HEK293 (cell line): Measurements from ENCODE around the gene PRR36.

ENCODE experiments used
- GLIS2 ChIP-seq: fragments of 450-650 bp; formaldehyde crosslinking; IDR thresholded peaks from 2 replicates; pipeline ENCODE4 v1.5.1; 2016; ENCODE audit warnings: missing biosample characterization, missing genetic modification characterization
- KLF10 ChIP-seq: fragments of 450-650 bp; IDR thresholded peaks from 2 replicates; pipeline ENCODE4 v1.5.1; 2018; ENCODE audit warnings: missing biosample characterization, mild to moderate bottlenecking, missing genetic modification characterization
- MEIS1 ChIP-seq: sonication (generic); formaldehyde crosslinking; IDR thresholded peaks from 2 replicates; pipeline ENCODE4 v1.8.1; 2022; ENCODE audit warnings: missing genetic modification reagents, mild to moderate bottlenecking, borderline replicate concordance
- PRDM1 ChIP-seq: fragments of 450-650 bp; formaldehyde crosslinking; IDR thresholded peaks from 2 replicates; pipeline ENCODE4; 2016; ENCODE audit warnings: missing biosample characterization, missing genetic modification characterization
- YY1 ChIP-seq: fragments of 450-650 bp; formaldehyde crosslinking; IDR thresholded peaks from 2 replicates; pipeline ENCODE4 v1.5.1; 2018; ENCODE audit warnings: missing biosample characterization, missing genetic modification characterization
- ZBTB10 ChIP-seq: fragments of 450-650 bp; formaldehyde crosslinking; IDR thresholded peaks from 2 replicates; pipeline ENCODE4 v1.5.1; 2016; ENCODE audit warnings: missing biosample characterization, missing genetic modification characterization
- ZBTB26 ChIP-seq: fragments of 450-650 bp; formaldehyde crosslinking; optimal IDR thresholded peaks from 2 replicates; pipeline ENCODE3; 2016; ENCODE audit warnings: missing biosample characterization, mild to moderate bottlenecking, missing genetic modification characterization
- ZNF112 ChIP-seq: fragments of 450-650 bp; formaldehyde crosslinking; IDR thresholded peaks from 2 replicates; pipeline ENCODE4 v1.5.0; 2017; ENCODE audit warnings: missing biosample characterization, missing genetic modification characterization
- ZNF138 ChIP-seq: fragments of 450-650 bp; formaldehyde crosslinking; IDR thresholded peaks from 2 replicates; pipeline ENCODE4 v1.5.1; 2016; ENCODE audit warnings: missing biosample characterization, missing genetic modification characterization, borderline replicate concordance
- ZNF155 ChIP-seq: fragments of 450-650 bp; formaldehyde crosslinking; IDR thresholded peaks from 2 replicates; pipeline ENCODE4 v1.5.1; 2016; ENCODE audit warnings: missing biosample characterization, missing genetic modification characterization
- ZNF157 ChIP-seq: fragments of 450-650 bp; formaldehyde crosslinking; IDR thresholded peaks from 2 replicates; pipeline ENCODE4 v1.5.1; 2016; ENCODE audit warnings: missing biosample characterization, missing genetic modification characterization
- ZNF16 ChIP-seq: fragments of 450-650 bp; formaldehyde crosslinking; IDR thresholded peaks from 2 replicates; pipeline ENCODE4 v1.5.1; 2016; ENCODE audit warnings: low read depth, missing biosample characterization, missing genetic modification characterization
- ZNF214 ChIP-seq: fragments of 450-650 bp; formaldehyde crosslinking; IDR thresholded peaks from 2 replicates; pipeline ENCODE4 v1.5.1; 2017; ENCODE audit warnings: missing biosample characterization, mild to moderate bottlenecking, missing genetic modification characterization, borderline replicate concordance
- ZNF366 ChIP-seq: fragments of 450-650 bp; formaldehyde crosslinking; conservative IDR thresholded peaks from 2 replicates; pipeline ENCODE4 v1.5.1; 2016; ENCODE audit warnings: missing biosample characterization, missing genetic modification characterization
- ZNF530 ChIP-seq: fragments of 450-650 bp; formaldehyde crosslinking; IDR thresholded peaks from 2 replicates; pipeline ENCODE4 v1.5.1; 2016; ENCODE audit warnings: low read depth, missing biosample characterization, missing genetic modification characterization
- ZNF558 ChIP-seq: fragments of 450-650 bp; formaldehyde crosslinking; IDR thresholded peaks from 2 replicates; pipeline ENCODE4 v1.5.1; 2016; ENCODE audit warnings: missing biosample characterization, missing genetic modification characterization
- ZNF561 ChIP-seq: fragments of 450-650 bp; IDR thresholded peaks from 2 replicates; pipeline ENCODE4 v1.5.1; 2018; ENCODE audit warnings: missing biosample characterization, missing genetic modification characterization, borderline replicate concordance
- ZNF776 ChIP-seq: fragments of 450-650 bp; formaldehyde crosslinking; IDR thresholded peaks from 2 replicates; pipeline ENCODE4 v1.5.0; 2017; ENCODE audit warnings: missing biosample characterization, missing genetic modification characterization, borderline replicate concordance
- ZNF777 ChIP-seq: fragments of 450-650 bp; formaldehyde crosslinking; IDR thresholded peaks from 2 replicates; pipeline ENCODE4 v1.5.1; 2017; ENCODE audit warnings: missing biosample characterization, missing genetic modification characterization, borderline replicate concordance
- ZSCAN23 ChIP-seq: fragments of 450-650 bp; formaldehyde crosslinking; IDR thresholded peaks from 2 replicates; pipeline ENCODE4 v1.5.1; 2016; ENCODE audit warnings: missing biosample characterization, missing genetic modification characterization
- ZSCAN30 ChIP-seq: fragments of 450-650 bp; IDR thresholded peaks from 2 replicates; pipeline ENCODE4 v1.5.1; 2018; ENCODE audit warnings: missing biosample characterization, mild to moderate bottlenecking, missing genetic modification characterization, moderate library complexity
- ZSCAN4 ChIP-seq: fragments of 450-650 bp; formaldehyde crosslinking; IDR thresholded peaks from 2 replicates; pipeline ENCODE4 v1.5.1; 2017; ENCODE audit warnings: missing biosample characterization, missing genetic modification characterization
- TF ChIP-seq, protein P1 (sequence below): fragments of 450-650 bp; formaldehyde crosslinking; IDR thresholded peaks from 2 replicates; pipeline ENCODE4 v1.5.1; 2017; ENCODE audit warnings: missing biosample characterization, missing genetic modification characterization
- TF ChIP-seq, protein P2 (sequence below): fragments of 450-650 bp; formaldehyde crosslinking; conservative IDR thresholded peaks from 2 replicates; pipeline ENCODE4 v1.5.1; 2016; ENCODE audit warnings: low read depth, missing biosample characterization, missing genetic modification characterization
- TF ChIP-seq, protein P3 (sequence below): fragments of 450-650 bp; formaldehyde crosslinking; IDR thresholded peaks from 2 replicates; pipeline ENCODE4 v1.5.1; 2016; ENCODE audit warnings: missing biosample characterization, missing genetic modification characterization

Gene PRR36

DNA sequence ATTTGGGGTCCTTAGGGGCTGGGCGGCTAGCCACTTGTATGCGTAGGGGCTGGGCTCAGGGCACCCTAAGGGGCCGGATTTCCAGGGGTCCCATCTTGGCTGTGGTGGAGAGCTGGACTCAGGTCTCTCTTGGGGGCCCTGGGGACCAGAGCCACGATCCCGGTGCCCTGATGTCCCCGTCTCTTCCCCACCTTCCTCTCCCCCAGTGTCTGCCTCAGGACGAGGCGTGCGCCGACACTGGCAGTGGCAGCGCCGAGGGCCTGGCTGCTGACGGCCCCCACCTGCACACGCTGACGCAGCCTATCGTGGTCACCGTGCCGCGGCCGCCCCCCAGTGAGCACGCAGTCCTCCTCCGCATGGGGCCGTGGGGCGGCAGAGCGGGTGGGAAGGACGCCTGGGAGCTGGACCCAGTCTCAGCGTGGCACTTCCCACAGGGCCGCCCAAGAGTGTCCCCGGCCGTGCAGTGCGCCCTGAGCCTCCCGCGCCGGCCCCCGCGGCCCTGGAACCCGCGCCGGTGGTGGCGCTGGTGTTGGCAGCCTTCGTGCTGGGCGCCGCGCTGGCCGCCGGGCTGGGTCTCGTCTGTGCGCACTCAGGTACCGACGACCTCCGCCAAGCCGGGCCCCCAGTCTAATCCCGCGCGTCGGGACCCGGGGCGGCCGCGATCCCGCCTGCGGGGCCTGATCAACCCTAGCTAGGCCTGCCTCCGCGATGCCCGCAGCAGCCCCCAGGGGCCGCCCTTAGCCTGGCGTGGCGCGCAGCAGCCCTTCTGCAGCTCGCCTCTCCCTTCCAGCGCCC lies 43.3 kb upstream of the PRR36 start (continued):
- TF ChIP-seq, protein P1, sequence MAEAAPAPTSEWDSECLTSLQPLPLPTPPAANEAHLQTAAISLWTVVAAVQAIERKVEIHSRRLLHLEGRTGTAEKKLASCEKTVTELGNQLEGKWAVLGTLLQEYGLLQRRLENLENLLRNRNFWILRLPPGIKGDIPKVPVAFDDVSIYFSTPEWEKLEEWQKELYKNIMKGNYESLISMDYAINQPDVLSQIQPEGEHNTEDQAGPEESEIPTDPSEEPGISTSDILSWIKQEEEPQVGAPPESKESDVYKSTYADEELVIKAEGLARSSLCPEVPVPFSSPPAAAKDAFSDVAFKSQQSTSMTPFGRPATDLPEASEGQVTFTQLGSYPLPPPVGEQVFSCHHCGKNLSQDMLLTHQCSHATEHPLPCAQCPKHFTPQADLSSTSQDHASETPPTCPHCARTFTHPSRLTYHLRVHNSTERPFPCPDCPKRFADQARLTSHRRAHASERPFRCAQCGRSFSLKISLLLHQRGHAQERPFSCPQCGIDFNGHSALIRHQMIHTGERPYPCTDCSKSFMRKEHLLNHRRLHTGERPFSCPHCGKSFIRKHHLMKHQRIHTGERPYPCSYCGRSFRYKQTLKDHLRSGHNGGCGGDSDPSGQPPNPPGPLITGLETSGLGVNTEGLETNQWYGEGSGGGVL (tag by site-specific recombination) = peak; percentile 15; the same call in 1 of the 2 replicates
- TF ChIP-seq ZBTB10 (tag by site-specific recombination) (peak; percentile 68; the same call in 1 of the 2 replicates), YY1 (no peak), ZNF776 (tag by site-specific recombination) (no peak), ZNF561 (peak; percentile 62; the same call in 1 of the 2 replicates), ZSCAN4 (tag by site-specific recombination) (peak; percentile 78), PRDM1 (tag by site-specific recombination) (no peak), ZNF214 (tag by site-specific recombination) (no peak), MEIS1 (CRISPR knock-in tag) (no peak), ZNF366 (tag by site-specific recombination) (no peak), ZNF155 (tag by site-specific recombination) (no peak), ZSCAN23 (tag by site-specific recombination) (no peak), ZNF157 (tag by site-specific recombination) (no peak), ZNF138 (tag by site-specific recombination) (no peak), ZNF530 (no peak), KLF10 (tag by site-specific recombination) (no peak), ZNF16 (tag by site-specific recombination) (no peak), ZNF777 (tag by site-specific recombination) (no peak; the same call in 1 of the 2 replicates), ZSCAN30 (peak; percentile 67; the same call in 1 of the 2 replicates), GLIS2 (tag by site-specific recombination) (peak; percentile 91), ZNF558 (tag by site-specific recombination) (no peak), ZBTB26 (peak; percentile 79), ZNF112 (no peak)
- TF ChIP-seq, protein P2, sequence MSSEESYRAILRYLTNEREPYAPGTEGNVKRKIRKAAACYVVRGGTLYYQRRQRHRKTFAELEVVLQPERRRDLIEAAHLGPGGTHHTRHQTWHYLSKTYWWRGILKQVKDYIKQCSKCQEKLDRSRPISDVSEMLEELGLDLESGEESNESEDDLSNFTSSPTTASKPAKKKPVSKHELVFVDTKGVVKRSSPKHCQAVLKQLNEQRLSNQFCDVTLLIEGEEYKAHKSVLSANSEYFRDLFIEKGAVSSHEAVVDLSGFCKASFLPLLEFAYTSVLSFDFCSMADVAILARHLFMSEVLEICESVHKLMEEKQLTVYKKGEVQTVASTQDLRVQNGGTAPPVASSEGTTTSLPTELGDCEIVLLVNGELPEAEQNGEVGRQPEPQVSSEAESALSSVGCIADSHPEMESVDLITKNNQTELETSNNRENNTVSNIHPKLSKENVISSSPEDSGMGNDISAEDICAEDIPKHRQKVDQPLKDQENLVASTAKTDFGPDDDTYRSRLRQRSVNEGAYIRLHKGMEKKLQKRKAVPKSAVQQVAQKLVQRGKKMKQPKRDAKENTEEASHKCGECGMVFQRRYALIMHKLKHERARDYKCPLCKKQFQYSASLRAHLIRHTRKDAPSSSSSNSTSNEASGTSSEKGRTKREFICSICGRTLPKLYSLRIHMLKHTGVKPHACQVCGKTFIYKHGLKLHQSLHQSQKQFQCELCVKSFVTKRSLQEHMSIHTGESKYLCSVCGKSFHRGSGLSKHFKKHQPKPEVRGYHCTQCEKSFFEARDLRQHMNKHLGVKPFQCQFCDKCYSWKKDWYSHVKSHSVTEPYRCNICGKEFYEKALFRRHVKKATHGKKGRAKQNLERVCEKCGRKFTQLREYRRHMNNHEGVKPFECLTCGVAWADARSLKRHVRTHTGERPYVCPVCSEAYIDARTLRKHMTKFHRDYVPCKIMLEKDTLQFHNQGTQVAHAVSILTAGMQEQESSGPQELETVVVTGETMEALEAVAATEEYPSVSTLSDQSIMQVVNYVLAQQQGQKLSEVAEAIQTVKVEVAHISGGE = no peak
- TF ChIP-seq, protein P3, sequence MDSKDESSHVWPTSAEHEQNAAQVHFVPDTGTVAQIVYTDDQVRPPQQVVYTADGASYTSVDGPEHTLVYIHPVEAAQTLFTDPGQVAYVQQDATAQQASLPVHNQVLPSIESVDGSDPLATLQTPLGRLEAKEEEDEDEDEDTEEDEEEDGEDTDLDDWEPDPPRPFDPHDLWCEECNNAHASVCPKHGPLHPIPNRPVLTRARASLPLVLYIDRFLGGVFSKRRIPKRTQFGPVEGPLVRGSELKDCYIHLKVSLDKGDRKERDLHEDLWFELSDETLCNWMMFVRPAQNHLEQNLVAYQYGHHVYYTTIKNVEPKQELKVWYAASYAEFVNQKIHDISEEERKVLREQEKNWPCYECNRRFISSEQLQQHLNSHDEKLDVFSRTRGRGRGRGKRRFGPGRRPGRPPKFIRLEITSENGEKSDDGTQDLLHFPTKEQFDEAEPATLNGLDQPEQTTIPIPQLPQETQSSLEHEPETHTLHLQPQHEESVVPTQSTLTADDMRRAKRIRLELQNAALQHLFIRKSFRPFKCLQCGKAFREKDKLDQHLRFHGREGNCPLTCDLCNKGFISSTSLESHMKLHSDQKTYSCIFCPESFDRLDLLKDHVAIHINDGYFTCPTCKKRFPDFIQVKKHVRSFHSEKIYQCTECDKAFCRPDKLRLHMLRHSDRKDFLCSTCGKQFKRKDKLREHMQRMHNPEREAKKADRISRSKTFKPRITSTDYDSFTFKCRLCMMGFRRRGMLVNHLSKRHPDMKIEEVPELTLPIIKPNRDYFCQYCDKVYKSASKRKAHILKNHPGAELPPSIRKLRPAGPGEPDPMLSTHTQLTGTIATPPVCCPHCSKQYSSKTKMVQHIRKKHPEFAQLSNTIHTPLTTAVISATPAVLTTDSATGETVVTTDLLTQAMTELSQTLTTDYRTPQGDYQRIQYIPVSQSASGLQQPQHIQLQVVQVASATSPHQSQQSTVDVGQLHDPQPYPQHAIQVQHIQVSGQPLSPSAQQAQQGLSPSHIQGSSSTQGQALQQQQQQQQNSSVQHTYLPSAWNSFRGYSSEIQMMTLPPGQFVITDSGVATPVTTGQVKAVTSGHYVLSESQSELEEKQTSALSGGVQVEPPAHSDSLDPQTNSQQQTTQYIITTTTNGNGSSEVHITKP (tag by site-specific recombination) = no peak
